Activated CD8-positive, alpha-beta memory T cell treated with anti-CD3 and anti-CD28 coated beads, Interleukin-2, amount 50 U/mL, for 1 hour (primary cell): ENCODE data around the gene RNGTT.
"Not testable (repeated sequence)": the region's sequence is repeated elsewhere in the genome, so short reads cannot be mapped to it uniquely, and the experiment has no call there.

Source experiments
- DNase-seq: peaks from one replicate; pipeline ENCODE4 v3.0.0-alpha.2; 2020; ENCODE audit errors: extremely low read depth

The RNGTT gene

DNA sequence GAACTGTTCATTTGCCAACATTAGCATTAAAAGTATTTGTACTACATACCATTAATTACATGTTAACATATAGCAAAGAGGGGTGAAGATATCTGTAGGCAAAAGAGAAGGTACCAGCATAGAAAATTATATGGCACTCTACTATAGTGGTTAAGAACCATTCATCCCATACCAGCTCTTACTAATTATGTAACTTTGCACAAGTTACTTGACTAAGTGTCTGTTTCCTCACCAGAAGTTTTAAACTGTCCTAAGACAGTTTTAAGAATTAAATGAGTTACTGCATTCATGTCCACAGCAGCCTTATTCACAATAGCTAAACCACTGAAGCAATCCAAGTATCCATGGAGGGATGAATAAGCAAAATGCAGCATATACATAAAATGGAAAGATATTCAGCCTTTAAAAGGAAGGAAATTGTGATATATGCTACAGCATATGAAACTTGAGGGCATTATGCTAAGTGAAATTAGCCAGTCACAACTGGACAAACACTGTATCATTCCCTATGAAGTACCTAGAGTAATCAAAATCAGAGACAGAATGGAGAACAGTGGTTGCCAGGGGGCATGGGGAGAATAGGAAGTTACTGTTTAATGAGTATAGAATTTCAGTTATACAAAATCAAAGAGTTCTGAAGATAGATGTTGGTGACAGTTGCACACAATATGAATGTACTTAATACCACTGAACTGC lies 98.9 kb downstream of the RNGTT start:
- DNase-seq, result no peak

DNA sequence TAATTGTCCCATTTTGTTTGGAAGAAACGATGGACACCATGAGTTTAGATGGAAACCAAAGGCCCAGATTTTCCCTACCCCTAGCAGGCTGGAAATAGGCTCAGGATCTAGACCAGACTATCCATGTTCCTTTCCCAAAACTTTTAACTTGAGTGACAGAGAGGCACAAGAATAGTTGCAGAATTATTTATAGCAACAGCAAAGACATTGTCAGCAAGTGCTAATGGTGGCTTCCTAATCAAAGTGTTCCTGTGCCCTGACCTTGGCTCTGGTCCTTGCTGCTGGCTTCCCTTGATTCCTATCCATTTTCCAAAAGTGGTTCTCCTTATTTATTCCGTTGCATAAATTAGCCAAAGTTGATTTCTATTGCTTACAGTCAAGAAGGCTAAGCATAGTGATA lies 103.1 kb downstream of the RNGTT start:
- DNase-seq, result no peak

DNA sequence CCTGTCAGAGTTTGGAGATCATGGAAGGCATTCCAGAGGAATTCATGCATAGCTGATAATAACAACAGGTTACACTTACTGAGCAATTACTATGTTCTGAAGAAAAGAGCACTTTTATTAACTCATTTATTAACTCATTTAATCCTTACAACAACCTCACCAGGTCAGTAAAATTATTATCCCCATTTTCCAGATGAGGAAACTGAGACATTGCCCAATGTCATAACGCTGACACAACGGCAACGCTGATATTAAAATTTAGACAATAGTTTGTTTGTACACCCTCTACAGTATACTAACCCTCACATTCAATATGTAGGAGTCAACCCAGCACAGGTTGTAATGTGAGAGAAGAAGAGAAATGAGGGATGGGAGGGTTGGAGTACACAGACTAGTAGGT lies 105.0 kb downstream of the RNGTT start:
- DNase-seq, result no peak

DNA sequence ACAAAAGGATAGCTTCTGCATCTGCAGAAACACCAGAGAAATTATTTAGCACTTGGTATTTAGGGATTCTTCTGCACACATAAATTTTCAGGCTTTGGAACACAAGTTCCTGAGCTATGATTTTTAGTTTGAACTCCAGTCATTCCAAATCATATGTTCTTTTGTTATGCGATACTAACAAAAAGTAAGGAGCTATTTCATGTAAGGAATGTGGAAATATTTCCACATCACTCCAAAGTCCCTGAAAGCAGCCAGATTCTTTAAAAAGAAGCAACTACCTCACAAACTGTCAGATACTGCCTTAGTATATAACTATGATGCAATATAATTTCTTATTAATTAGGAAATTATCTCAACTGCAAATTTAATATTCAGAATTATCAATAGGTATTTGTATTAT lies 106.9 kb downstream of the RNGTT start:
- DNase-seq, result no peak

GRCh38 chr6:88855541-88856147 lies 107.8 kb downstream of the RNGTT start:
- DNase-seq, result no peak

DNA sequence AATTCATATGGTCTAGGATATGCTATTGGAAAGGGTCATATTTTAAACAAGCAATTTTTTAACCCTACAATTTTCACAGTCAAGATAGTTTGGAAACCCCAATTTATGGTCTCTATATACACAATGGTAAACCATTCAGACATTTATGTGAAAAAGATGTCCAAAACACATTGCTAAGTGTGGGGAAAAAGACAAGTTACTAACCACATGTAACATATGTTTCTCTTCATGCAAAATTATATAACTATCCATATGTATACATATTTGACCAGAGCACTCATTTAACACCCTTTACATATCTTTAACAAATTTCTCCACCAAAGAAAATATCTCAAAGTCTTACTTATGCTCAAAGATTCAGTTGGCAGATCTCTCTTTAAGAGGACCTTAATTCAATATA lies 110.6 kb downstream of the RNGTT start:
- DNase-seq, result no peak

DNA sequence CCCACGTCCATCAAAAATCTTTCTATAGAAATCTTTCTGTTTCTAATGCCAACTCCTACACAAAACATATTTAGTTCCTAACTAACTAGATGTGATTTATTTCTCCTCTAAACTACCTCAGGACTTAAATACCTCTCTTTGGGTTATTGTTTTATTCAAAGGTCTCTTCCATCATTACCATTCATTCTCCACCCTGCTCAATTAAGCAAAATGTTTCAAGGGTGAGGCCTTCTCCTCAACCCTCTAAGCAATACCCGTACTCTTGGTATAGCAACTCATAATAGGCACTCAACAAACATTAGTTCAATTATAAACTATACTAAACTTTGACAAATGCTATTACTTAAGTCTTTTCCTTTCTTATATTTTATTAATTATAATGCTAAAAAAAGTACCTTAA lies 111.4 kb downstream of the RNGTT start:
- DNase-seq, result no peak

DNA sequence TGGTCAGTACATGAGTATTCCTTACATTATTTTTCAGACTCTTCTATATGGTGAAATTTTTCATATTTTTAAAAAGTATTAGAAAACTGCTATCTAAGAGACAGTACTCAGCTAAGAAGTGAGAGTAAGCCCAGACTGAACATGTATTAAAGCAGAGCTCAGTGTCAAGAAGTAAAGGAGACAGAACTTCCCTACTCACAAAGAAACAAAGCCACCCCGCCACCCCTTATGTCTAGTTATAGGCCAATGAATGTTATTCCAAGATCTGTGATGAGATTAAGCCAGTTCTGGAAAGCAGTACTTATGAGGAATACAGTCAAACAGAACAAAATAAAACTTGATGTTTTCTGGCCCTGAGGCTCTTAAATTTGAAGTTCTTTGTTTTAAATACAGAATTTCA lies 114.5 kb downstream of the RNGTT start:
- DNase-seq, result no peak

DNA sequence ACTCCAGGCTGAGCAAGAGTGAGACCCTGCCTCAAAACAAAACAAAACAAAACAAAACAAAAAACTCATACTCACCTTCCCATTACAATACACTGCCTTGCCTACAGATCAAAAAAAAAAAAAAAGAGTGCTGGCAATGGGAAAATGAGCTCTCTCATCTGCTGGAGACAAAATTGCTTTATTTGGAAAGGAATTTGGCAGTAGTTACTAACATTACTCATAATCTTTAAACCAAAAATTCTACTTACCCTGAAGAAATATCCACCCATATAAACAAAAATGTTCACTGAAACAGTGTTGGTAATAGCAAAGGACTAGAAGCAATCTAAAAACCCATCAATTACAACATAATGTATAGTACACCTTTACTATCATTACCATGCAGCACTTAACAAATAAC lies 120.4 kb downstream of the RNGTT start:
- DNase-seq, result no peak

DNA sequence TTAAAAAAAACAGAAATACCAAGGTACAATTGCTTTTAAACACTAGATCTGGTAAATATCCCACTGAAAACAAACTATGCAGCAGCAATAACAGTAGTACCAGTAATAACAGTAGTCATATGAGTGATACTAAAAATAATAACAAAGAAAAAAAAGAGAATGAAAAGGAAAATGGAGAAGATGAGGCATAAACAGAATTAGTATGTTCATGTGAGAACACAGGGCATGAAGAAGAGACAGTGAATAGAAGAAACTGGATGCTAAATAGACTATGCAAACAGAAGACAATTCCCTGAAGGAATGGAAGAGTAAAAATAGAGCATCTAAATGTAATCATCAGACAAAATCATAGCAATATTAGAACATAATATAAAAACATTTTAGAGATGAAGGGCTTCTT lies 121.1 kb downstream of the RNGTT start:
- no peak for DNase-seq

- no peak for DNase-seq
Observed at GRCh38 chr6:88840796-88841539, 122.5 kb downstream of the RNGTT start.

GRCh38 chr6:88840289-88840688 lies 123.1 kb downstream of the RNGTT start:
- DNase-seq, result no peak

- DNase-seq, result no peak
Observed at GRCh38 chr6:88839280-88839679, 124.1 kb downstream of the RNGTT start.

DNA sequence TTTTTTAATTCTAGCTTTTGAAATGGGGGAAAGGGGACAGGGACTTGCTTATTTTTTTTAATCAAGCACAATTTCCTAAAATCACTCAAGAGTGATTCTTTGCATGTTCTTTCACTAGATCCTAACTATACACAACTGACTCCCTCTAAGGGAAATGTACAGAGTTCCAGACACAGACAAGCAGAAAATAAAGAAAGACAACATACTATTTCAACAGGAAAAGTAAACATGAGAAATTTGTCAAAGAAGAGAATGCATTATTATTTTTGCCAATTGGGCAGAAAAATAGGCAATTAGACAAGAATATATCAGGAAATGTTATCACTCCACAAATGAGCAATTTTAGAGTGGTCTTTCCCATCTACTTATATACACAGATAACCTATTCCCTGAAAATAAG lies 128.2 kb downstream of the RNGTT start:
- no peak for DNase-seq

DNA sequence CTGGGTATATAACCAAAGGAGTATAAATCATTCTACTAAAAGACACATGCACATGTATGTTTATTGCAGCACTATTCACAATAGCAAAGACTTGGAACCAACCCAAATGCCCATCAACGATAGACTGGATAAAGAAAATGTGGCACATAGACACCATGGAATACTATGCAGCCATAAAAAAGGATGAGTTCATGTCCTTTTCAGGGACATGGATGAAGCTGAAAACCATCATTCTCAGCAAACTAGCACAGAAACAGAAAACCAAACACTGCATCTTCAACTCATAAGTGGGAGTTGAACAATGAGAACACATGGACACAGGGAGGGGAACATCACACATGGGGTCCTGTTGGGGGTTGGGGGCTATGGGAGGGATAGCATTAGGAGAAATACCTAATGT lies 130.3 kb downstream of the RNGTT start:
- not testable (repeated sequence) for DNase-seq

GRCh38 chr6:88827599-88827998 lies 135.8 kb downstream of the RNGTT start:
- not testable (repeated sequence) for DNase-seq

GRCh38 chr6:88825856-88826255 lies 137.6 kb downstream of the RNGTT start:
- DNase-seq, result no peak

- DNase-seq, result no peak
Observed at GRCh38 chr6:88823998-88824397, 139.4 kb downstream of the RNGTT start.

DNA sequence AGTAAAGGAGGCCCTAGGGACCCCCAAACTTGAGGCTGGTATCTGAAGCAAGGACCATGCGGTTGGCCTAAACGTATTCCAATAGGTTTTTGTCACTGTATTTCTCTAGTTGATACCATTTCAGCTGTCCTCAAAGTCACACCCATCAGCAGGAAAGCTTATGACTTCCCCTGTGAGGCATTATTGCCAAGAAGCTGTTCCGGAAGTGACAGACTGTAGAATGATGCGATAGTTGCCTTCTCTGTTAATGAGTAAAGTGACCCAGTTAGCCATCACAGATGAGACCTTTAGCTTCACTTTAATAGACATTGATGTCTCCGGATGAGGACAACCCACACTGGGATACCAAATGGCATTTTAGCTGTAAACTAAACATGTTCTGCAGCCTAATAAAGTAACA lies 147.9 kb downstream of the RNGTT start:
- no peak for DNase-seq

DNA sequence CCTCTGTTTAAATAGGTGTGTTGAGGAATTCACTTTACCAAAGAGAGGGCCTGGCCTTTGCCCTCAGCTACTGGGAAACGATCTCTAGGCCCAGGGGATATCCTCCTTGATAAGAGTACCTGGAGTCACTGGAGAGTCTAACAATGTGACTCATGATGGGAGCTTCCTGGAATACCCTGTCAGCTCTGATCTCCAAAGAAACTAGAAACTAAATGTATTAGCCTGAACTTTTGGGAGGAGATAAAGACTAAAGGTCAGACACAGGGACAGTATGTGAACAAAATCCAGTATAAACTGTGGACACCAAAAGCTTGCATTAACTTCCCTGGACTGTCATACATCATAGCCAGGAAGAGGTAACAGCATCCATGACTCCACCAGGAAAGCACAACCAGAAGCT lies 148.5 kb downstream of the RNGTT start:
- DNase-seq, result no peak

GRCh38 chr6:88813045-88813444 lies 150.4 kb downstream of the RNGTT start:
- no peak for DNase-seq

DNA sequence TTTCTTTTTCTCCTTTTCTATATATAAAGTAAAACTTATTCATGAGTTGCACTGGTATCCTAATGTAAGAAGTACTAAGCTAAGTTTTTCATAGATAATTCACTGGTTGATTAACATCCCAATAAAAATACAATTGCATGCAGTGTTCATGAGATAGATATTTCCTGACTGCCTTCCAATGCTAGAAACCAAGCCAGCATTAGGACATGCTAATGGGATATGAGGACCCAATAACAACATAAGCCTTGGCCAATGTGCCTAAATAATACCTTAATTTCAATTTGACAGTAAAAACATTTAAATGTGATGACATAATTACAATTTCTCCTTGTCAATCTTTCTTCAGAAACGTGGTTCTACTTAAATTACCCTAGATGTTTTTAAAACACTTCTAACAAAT lies 152.7 kb downstream of the RNGTT start:
- no peak for DNase-seq

GRCh38 chr6:88810089-88810488 lies 153.3 kb downstream of the RNGTT start:
- no peak for DNase-seq
